GM12878 (cell line): ENCODE data around the gene CGREF1. TPM values are rescaled to one million over a fixed set of nuclear protein-coding genes. Genes with fewer than 3 reads are reported as not detected.
A peak's percentile ranks its signal among the peaks of the same experiment; 100 is the strongest.

Experiments used
- ATAC-seq: fragments of 200-7000 bp; cut with Tn5 transposase; 3 replicates; pipeline ENCODE4 v1.9.1; 2020; ENCODE audit warnings: mild to moderate bottlenecking, moderate library complexity
- BruUV-seq: library from RNA; stranded (reverse); fragments of 400-500 nt; replicated peaks from 2 replicates; lab custom pipeline; 2021; lab: Mats Ljungman, UMichigan
- CTCF ChIA-PET: fragments of 300-600 bp; sonication (Branson Sonifier 250); formaldehyde crosslinking; extraction: SDS; loops from one replicate; lab custom pipeline; 2021; ENCODE audit warnings: inconsistent platforms; lab: Yijun Ruan, JAX
- POLR2A ChIA-PET: fragments of 350-600 bp; formaldehyde crosslinking; extraction: SDS; loops from one replicate; lab custom pipeline; 2021; ENCODE audit warnings: inconsistent platforms; lab: Charles Lee
- RAD21 ChIA-PET: fragments of 300-600 bp; sonication (Branson Sonifier 250); formaldehyde crosslinking; loops from one replicate; lab custom pipeline; 2023; ENCODE audit warnings: antibody characterized with exemption; ENCODE audit not compliant: unreplicated experiment; lab: Charles Lee
- SMC1A ChIA-PET: fragments of 300-600 bp; sonication (Branson Sonifier 250); formaldehyde crosslinking; loops from one replicate; lab custom pipeline; 2023; ENCODE audit not compliant: unreplicated experiment, uncharacterized antibody; lab: Charles Lee
- DNase-seq: peaks from one replicate; pipeline ENCODE4 v3.0.0-alpha.2; 2011; ENCODE audit warnings: low read depth, low spot score
- FAIRE-seq: peaks from 3 replicates; lab custom pipeline; 2011; peaks lifted over from hg19 to GRCh38; lab: Jason Lieb, UNC
- H2AFZ ChIP-seq: 2 replicates; pipeline ENCODE4 v1.6.0; 2011; ENCODE audit warnings: low read depth, low read length, control low read depth; ENCODE audit not compliant: control insufficient read depth
- H3K27ac ChIP-seq: 2 replicates; pipeline ENCODE4 v1.5.1; 2011; ENCODE audit warnings: control low read depth; ENCODE audit not compliant: control insufficient read depth, insufficient read depth
- H3K27me3 ChIP-seq, 2 experiments: replicated peaks in 1 of 2; 2 replicates each; pipeline versions ENCODE4 v1.6.0 to v1.6.1; 2011; ENCODE audit warnings: low read length in 1 of 2; ENCODE audit not compliant: control insufficient read depth in 2 of 2, insufficient read depth in 2 of 2
- H3K36me3 ChIP-seq, 2 experiments: 2 replicates each; pipeline ENCODE4 v1.5.1; 2011; ENCODE audit warnings: low read length in 1 of 2; ENCODE audit not compliant: control insufficient read depth in 2 of 2, insufficient read depth in 2 of 2
- H3K4me1 ChIP-seq: 2 replicates; pipeline ENCODE4 v1.6.1; 2011; ENCODE audit warnings: mild to moderate bottlenecking, low read length, moderate library complexity, mixed read lengths; ENCODE audit not compliant: control insufficient read depth, insufficient read depth
- H3K4me2 ChIP-seq: 2 replicates; pipeline ENCODE4 v1.6.0; 2011; ENCODE audit warnings: control low read depth; ENCODE audit not compliant: control insufficient read depth, insufficient read depth
- H3K4me3 ChIP-seq: fragments of 200-600 bp; sonication (generic); 2 replicates; pipeline ENCODE4 v1.5.1; 2016
- H3K79me2 ChIP-seq: 2 replicates; pipeline ENCODE4 v1.6.0; 2011; ENCODE audit warnings: low read length; ENCODE audit not compliant: control insufficient read depth, insufficient read depth
- H3K9ac ChIP-seq: 2 replicates; pipeline ENCODE4 v1.8.0; 2011; ENCODE audit warnings: low read length, control low read depth, mixed read lengths; ENCODE audit not compliant: control insufficient read depth, insufficient read depth
- H3K9me3 ChIP-seq: replicated peaks from 3 replicates; pipeline ENCODE4 v1.5.1; 2011; ENCODE audit warnings: mild to moderate bottlenecking, low read length; ENCODE audit not compliant: control insufficient read depth, insufficient read depth
- H4K20me1 ChIP-seq: 2 replicates; pipeline ENCODE4 v1.6.0; 2011; ENCODE audit not compliant: control insufficient read depth, insufficient read depth
- ESRRA ChIP-seq: IDR thresholded peaks from 2 replicates; pipeline ENCODE4 v1.6.1; 2012; ENCODE audit warnings: mild to moderate bottlenecking, low read length, improper control_type of control experiment
- HCFC1 ChIP-seq: fragments of 150-350 bp; IDR thresholded peaks from 2 replicates; pipeline ENCODE4 v1.6.1; 2014; ENCODE audit warnings: low read length
- IKZF1 ChIP-seq: fragments of 450-650 bp; conservative IDR thresholded peaks from 2 replicates; pipeline ENCODE4 v1.6.1; 2017; ENCODE audit warnings: antibody characterized with exemption, mild to moderate bottlenecking
- IRF4 ChIP-seq: IDR thresholded peaks from 2 replicates; pipeline ENCODE4 v1.6.1; 2011; ENCODE audit warnings: low read depth, low read length
- POU2F2 ChIP-seq: IDR thresholded peaks from 3 replicates; pipeline ENCODE4 v1.6.1; 2011; ENCODE audit warnings: low read depth, mild to moderate bottlenecking, low read length, borderline replicate concordance
- RAD51 ChIP-seq: fragments of 450-650 bp; IDR thresholded peaks from 2 replicates; pipeline ENCODE4 v1.6.1; 2016; ENCODE audit warnings: moderate library complexity, mild to moderate bottlenecking, inconsistent platforms
- ZBED1 ChIP-seq: IDR thresholded peaks from 2 replicates; pipeline ENCODE4 v1.6.1; 2016; ENCODE audit warnings: borderline replicate concordance
- WGBS: methylation state at CpG from one replicate; pipeline ENCODE4 v1.1.6; 2016; ENCODE audit warnings: low lambda C conversion rate; ENCODE audit not compliant: insufficient replicate concordance, insufficient coverage; ENCODE audit errors: missing lambda C conversion rate; 5-methylcytosine and 5-hydroxymethylcytosine counted together
- in situ Hi-C: fragments of 300-500 bp; cut with MboI; formaldehyde crosslinking; loops from 9 replicates; pipeline ENCODE4 v1.14.3; 2018; ENCODE audit warnings: mixed read lengths
- intact Hi-C: fragments of 100-400 bp; cut with micrococcal nuclease; formaldehyde crosslinking; loops from one replicate; pipeline ENCODE4 v1.14.2; 2022; ENCODE audit not compliant: unreplicated experiment
- polyA plus RNA-seq, 11 experiments: library from polyadenylated mRNA; depleted of rRNA in 4 of 11; unstranded in 6 of 11; stranded (reverse) in 5 of 11; fragments of >200 nt; fragmentation: Nextera tagmentation in 4 of 11; fragmentation: Illumina TruSeq in 1 of 11; extraction: Ambion mirVana in 4 of 11; extraction: Trizol in 1 of 11; gene quantifications; 1 replicate in 1 of 11; 2 replicates in 10 of 11; pipeline versions ENCODE4 v1.2.1 to v1.2.3, GENCODE V29; 2011 to 2016; ENCODE audit warnings: inconsistent platforms in 2 of 11, missing spikeins in 2 of 11, low read depth in 1 of 11
- total RNA-seq, 4 experiments: library from RNA; depleted of rRNA in 3 of 4; stranded (reverse); fragments of >200 nt in 3 of 4; fragmentation: Illumina TruSeq in 1 of 4; extraction: Trizol in 1 of 4; gene quantifications; 2 replicates each; pipeline versions ENCODE4 v1.2.1 to v1.2.3, GENCODE V29; 2013 to 2021
- TF ChIP-seq, protein P1 (sequence below): fragments of 450-650 bp; formaldehyde crosslinking; IDR thresholded peaks from 2 replicates; pipeline ENCODE4 v1.4.0; 2022; ENCODE audit warnings: mild to moderate bottlenecking, moderate library complexity
- TF ChIP-seq, protein P2 (sequence below), 3 experiments: IDR thresholded peaks in 2 of 3; conservative IDR thresholded peaks in 1 of 3; 2 replicates each; pipeline ENCODE4 v1.5.1; 2011; ENCODE audit warnings: low read depth in 3 of 3, low read length in 3 of 3, mild to moderate bottlenecking in 3 of 3, control low read depth in 2 of 3, moderate library complexity in 2 of 3, inconsistent platforms in 1 of 3, mixed read lengths in 1 of 3; ENCODE audit not compliant: control insufficient read depth in 2 of 3, insufficient read depth in 1 of 3; ENCODE audit errors: extremely low read depth in 1 of 3
- TF ChIP-seq, protein P3 (sequence below): fragments of 450-650 bp; IDR thresholded peaks from 2 replicates; pipeline ENCODE4 v1.6.1; 2017; ENCODE audit warnings: mild to moderate bottlenecking, moderate library complexity

CGREF1 gene
- total and polyA plus RNA-seq, 10 of the 15 experiments (the other 5 are each of a cell fraction or from before 2014, with no cell fraction given), result 0.06 to 0.21 TPM; not detected in 8

DNA sequence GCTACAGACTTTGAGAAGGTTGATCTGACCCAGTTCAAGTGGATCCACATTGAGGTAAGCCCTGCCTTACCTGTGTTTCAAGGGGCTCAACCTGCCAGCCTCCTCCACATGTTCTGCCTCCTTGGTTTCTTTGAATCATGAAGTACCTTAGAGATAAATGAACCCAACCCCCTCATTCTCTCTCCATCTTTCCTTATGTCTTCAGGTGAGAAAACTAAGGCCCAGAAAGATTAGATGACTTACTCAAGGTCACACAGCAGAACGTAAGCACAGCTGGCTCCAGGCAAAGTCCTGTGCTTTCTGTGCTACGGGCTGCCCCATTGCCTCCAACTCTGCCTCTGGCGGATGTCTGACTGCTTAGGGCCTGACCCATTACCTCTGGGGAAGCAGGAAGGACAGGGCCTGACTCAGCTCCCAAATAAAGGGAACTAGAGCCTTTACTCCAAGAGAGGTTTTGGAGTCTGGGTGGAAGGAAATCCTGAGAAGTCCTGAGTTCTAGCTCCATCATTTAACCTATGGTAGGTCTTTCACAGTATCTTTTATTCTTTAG is 22.1 kb downstream of the CGREF1 start (continued):
- TF ChIP-seq, protein P1, sequence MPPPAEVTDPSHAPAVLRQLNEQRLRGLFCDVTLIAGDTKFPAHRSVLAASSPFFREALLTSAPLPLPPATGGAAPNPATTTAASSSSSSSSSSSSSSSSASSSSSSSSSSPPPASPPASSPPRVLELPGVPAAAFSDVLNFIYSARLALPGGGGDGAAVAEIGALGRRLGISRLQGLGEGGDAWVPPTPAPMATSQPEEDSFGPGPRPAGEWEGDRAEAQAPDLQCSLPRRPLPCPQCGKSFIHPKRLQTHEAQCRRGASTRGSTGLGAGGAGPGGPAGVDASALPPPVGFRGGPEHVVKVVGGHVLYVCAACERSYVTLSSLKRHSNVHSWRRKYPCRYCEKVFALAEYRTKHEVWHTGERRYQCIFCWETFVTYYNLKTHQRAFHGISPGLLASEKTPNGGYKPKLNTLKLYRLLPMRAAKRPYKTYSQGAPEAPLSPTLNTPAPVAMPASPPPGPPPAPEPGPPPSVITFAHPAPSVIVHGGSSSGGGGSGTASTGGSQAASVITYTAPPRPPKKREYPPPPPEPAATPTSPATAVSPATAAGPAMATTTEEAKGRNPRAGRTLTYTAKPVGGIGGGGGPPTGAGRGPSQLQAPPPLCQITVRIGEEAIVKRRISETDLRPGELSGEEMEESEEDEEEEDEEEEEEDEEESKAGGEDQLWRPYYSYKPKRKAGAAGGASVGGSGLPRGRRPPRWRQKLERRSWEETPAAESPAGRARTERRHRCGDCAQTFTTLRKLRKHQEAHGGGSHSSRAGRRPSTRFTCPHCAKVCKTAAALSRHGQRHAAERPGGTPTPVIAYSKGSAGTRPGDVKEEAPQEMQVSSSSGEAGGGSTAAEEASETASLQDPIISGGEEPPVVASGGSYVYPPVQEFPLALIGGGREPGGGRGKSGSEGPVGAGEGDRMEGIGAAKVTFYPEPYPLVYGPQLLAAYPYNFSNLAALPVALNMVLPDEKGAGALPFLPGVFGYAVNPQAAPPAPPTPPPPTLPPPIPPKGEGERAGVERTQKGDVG (CRISPR knock-in tag), result no peak

DNA sequence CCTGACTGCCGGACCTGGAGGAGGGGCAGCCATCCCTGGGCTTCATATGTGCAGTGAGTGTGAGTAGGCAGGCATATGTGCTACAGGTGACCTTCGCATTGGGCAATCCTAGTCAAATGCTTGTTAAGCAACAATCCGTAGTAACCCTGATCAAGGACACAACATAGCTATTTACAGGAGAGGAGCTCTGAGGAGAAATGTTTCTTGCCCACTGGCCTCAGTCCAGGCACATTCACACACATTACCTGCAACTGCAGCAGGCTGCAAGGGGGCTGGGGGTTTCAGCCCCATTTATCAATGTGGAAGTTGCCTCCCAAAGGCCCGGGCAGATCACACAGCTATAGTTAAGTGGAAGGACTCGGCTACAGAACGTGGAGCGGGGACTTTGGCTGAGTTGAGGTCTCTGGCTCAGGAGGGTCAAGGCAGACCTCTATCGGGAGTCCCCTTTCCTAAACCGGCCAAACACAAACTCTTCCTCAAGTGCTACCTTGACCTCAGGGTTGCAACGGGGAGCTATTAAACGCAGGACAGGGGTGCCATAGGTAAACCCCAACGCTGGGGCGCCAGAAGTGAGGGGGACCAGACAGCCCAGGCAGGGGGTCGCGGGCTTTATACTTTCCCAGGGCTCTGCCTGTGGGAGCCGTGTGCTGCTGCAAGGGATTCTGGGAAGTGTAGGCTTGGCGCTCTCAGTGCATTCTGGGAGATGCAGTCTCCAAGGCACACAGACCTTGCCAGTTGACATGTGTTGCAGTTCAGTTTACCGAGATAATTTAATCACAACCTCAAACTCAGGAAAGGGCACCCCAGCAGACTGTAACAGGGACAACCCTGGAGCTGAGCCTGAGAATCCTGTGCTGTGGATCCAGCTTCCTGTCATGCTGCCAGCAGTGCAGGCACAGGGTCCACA is 22.9 kb downstream of the CGREF1 start:
- POLR2A ChIA-PET, result interaction anchor here (0.6 kb wide), 1 partner anchor 1541 kb away, joined by 4 read pairs; no protein-coding TSS in a partner anchor
- FAIRE-seq (peak; percentile 94), DNase-seq (no peak)
- no peak for TF ChIP-seq ESRRA
- peak; percentile 87 for TF ChIP-seq HCFC1
- no peak for TF ChIP-seq IRF4
- peak; percentile 62 for TF ChIP-seq IKZF1
- TF ChIP-seq POU2F2, result no peak
- TF ChIP-seq, protein P2, sequence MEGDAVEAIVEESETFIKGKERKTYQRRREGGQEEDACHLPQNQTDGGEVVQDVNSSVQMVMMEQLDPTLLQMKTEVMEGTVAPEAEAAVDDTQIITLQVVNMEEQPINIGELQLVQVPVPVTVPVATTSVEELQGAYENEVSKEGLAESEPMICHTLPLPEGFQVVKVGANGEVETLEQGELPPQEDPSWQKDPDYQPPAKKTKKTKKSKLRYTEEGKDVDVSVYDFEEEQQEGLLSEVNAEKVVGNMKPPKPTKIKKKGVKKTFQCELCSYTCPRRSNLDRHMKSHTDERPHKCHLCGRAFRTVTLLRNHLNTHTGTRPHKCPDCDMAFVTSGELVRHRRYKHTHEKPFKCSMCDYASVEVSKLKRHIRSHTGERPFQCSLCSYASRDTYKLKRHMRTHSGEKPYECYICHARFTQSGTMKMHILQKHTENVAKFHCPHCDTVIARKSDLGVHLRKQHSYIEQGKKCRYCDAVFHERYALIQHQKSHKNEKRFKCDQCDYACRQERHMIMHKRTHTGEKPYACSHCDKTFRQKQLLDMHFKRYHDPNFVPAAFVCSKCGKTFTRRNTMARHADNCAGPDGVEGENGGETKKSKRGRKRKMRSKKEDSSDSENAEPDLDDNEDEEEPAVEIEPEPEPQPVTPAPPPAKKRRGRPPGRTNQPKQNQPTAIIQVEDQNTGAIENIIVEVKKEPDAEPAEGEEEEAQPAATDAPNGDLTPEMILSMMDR (IDR thresholded peaks at IDR 0.05 in 2 of 3, conservative IDR thresholded peaks at IDR 0.05 in 1 of 3; ENCODE audit: control insufficient read depth in 2 of 3, extremely low read depth in 1 of 3, insufficient read depth in 1 of 3, low read depth in 3 of 3, low read length in 3 of 3), result no peak
- TF ChIP-seq ZBED1, result no peak
- TF ChIP-seq, protein P3, sequence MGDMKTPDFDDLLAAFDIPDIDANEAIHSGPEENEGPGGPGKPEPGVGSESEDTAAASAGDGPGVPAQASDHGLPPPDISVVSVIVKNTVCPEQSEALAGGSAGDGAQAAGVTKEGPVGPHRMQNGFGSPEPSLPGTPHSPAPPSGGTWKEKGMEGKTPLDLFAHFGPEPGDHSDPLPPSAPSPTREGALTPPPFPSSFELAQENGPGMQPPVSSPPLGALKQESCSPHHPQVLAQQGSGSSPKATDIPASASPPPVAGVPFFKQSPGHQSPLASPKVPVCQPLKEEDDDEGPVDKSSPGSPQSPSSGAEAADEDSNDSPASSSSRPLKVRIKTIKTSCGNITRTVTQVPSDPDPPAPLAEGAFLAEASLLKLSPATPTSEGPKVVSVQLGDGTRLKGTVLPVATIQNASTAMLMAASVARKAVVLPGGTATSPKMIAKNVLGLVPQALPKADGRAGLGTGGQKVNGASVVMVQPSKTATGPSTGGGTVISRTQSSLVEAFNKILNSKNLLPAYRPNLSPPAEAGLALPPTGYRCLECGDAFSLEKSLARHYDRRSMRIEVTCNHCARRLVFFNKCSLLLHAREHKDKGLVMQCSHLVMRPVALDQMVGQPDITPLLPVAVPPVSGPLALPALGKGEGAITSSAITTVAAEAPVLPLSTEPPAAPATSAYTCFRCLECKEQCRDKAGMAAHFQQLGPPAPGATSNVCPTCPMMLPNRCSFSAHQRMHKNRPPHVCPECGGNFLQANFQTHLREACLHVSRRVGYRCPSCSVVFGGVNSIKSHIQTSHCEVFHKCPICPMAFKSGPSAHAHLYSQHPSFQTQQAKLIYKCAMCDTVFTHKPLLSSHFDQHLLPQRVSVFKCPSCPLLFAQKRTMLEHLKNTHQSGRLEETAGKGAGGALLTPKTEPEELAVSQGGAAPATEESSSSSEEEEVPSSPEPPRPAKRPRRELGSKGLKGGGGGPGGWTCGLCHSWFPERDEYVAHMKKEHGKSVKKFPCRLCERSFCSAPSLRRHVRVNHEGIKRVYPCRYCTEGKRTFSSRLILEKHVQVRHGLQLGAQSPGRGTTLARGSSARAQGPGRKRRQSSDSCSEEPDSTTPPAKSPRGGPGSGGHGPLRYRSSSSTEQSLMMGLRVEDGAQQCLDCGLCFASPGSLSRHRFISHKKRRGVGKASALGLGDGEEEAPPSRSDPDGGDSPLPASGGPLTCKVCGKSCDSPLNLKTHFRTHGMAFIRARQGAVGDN, result 0 out of 2 replicates have a peak, but pooled peaks have one; percentile 37
- TF ChIP-seq RAD51, result no peak

More for the DNA sequence above, 22.9 kb downstream of the CGREF1 start:
- 18% methylated on average over 18 of the region's 18 CpGs for WGBS
- peak; percentile 93 for ATAC-seq
- Histone ChIP-seq H3K4me3 (no peak overlapping the region), H3K27ac (no peak overlapping the region), H3K9me3 (no peaks in the 10 kb centered on the region), H3K79me2 (no peaks in the 10 kb centered on the region), H4K20me1 (no peaks in the 10 kb centered on the region), H3K27me3 (no peaks in the 10 kb centered on the region), H2AFZ (peak overlapping the region; percentile 91), H3K4me2 (peak overlapping the region; percentile 67), H3K9ac (no peak overlapping the region), H3K36me3 (no peaks in the 10 kb centered on the region; a peak in 1 of 4 replicates), H3K4me1 (no peaks in the 10 kb centered on the region; the same call in 1 of the 2 replicates)
- ChIA-PET RAD21 (interaction anchor here (0.5 to 2.4 kb wide), 2 partner anchors 184 to 297 kb away, joined by 3 to 15 read pairs; no protein-coding TSS in a partner anchor), SMC1A (interaction anchor here (0.6 to 4.7 kb wide), 9 partner anchors 10 to 691 kb away, joined by 3 to 19 read pairs (median 4); no protein-coding TSS in a partner anchor), CTCF (interaction anchor here (0.9 to 9.3 kb wide), 11 partner anchors 9 to 491 kb away, joined by 3 to 132 read pairs (median 4); partner anchors contain the start of genes KHK and TRIM54)
- in situ Hi-C loops, result loop anchor here (5.0 kb wide), 1 partner anchor 186 kb away; the partner anchor contains the start of gene TRIM54
- intact Hi-C loops, result no loop called here
- no TSS peak for BruUV-seq
